ENCODE results near the gene MAP2K4.

The MAP2K4 gene

DNA sequence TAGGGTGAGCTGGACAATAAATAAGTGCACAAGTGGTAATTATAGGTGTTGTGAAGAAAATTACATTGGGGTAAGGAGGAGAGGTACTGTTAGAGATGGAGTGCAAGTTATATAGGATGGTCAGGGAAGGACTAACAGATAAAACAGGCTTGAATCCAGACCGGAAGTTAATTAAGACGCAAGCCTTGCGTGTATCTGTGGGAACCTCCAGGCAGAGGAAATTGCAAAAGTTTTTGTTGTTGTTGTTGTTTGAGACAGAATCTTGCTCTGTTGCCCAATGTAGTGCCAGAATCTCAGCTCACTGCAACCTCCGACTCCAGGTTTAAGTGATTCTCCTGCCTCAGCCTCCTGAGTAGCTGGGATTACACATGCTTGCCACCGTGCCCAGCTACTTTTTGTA is 21.0 kb upstream of the MAP2K4 start:
- Mint-ChIP-seq H3K27ac (no peak overlapping the region), H3K4me3 (no peak overlapping the region), H3K36me3 (ENCODE audit: insufficient read depth) (peaks cover 8% of the 10 kb centered on the region), H3K27me3 (no peaks in the 10 kb centered on the region), H3K4me1 (ENCODE audit: low read depth in 2 of 2) (peaks cover 10 to 18% of the 10 kb centered on the region in 2 donors), H3K9me3 (peaks cover 3 to 4% of the 10 kb centered on the region in 2 donors)
- no peak for ATAC-seq (replicated peaks)
- DNase-seq = no peak

DNA sequence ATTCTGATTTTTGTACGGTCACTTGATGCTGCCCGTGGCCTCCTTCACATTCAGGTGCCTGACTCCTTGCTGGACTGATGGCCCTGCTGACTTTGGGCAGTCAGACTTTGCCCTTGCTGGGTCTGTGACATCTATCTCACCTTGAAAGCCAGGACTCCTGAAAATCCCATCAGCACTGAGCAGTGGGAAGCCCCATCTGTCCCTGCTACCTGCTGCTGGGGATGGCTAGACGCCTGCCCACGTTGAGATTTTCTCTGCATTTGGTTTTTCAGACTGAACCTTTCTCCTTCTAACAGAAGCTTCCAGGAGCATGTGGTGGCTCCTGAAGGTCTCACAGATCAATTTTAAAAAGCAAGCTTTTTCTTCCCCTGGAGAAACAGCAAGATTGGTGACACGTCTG is 13.2 kb upstream of the MAP2K4 start:
- Mint-ChIP-seq H3K27ac (no peak overlapping the region), H3K4me1 (ENCODE audit: low read depth in 2 of 2) (no peaks in the 10 kb centered on the region), H3K36me3 (ENCODE audit: insufficient read depth) (no peaks in the 10 kb centered on the region), H3K9me3 (no peaks in the 10 kb centered on the region), H3K4me3 (no peak overlapping the region), H3K27me3 (peaks cover 7 to 30% of the 10 kb centered on the region in 2 donors)
- ATAC-seq (replicated peaks) (no peak), DNase-seq (no peak)

DNA sequence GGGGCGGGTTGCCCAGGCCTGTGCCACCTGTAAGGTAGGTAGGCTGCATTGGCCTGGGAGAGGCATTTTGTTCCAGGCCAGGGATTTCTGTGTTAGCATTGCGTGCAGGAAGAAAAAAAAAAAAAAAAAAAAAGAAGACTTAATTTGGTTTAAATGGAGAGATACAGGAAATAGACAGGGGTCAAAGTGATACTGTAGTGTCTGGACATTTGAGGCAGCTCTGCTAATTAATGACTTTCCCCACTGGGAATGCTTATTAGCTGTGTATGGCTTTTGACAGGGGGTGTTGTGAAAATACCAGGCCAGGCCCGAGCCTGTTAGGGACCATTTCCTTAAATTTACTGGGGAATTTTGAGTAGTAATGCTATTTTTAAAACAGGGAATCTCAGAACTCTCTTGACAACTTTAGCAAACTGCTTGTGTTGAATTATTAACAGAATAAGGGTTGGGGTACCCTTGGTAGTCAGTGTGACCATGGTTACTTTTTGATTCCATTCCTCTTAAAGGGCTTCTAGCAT is 1.0 kb downstream of the MAP2K4 start:
- DNase-seq = no peak
- Mint-ChIP-seq H3K27me3 (no peaks in the 10 kb centered on the region), H3K9me3 (no peaks in the 10 kb centered on the region), H3K4me3 (peak overlapping the region; percentile 67 to 74), H3K27ac (peak overlapping the region; percentile 51 to 86), H3K4me1 (ENCODE audit: low read depth in 2 of 2) (peaks cover 22 to 50% of the 10 kb centered on the region in 2 donors), H3K36me3 (ENCODE audit: insufficient read depth) (peaks cover 4% of the 10 kb centered on the region)
- ATAC-seq (replicated peaks) = no peak

DNA sequence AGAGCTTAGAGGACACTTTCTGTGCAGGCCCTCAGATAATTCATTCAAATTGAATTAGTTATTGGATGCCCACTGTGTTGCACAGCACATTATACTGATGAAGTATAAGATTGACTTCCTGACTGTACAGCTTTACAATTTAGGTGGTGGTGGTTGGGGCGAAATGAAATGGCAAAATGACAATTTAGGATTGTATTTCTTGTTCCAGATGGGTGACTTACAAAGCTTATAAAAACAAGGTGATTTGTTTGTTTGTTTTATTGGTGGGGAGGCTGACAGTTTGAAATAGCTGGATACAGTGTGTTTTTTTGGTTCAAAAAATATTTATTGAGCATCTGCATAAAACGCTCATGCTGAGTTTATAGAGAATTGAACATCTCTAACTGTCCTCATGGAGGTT is 1.6 kb downstream of the MAP2K4 start:
- Mint-ChIP-seq H3K27me3 (no peaks in the 10 kb centered on the region), H3K27ac (peak overlapping the region in 1 of 2 donors; percentile 86)

DNA sequence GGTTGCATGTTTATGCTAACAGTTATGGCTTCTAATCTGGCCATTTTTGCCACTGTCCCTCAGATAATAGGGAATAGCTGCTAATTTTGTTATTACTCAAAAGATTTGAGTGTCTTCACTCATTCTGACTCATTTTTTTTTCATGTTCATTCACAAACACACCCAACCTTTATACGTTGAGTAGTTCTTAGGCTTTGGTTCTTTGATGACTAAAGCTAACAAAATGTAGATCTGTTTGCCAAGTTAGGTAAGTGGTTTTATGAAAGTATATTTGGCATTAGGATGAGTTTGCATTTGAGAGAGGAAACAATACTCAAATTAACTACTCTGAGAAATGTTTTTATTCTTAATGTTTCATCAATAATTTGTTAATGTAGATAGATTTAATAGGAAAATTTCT is 3.6 kb downstream of the MAP2K4 start:
- Mint-ChIP-seq H3K4me1 (ENCODE audit: low read depth in 2 of 2) (peaks cover 29 to 70% of the 10 kb centered on the region in 2 donors), H3K9me3 (no peaks in the 10 kb centered on the region), H3K36me3 (ENCODE audit: insufficient read depth) (peaks cover 4% of the 10 kb centered on the region), H3K27me3 (no peaks in the 10 kb centered on the region), H3K27ac (no peak overlapping the region), H3K4me3 (no peak overlapping the region)
- no peak for DNase-seq
- ATAC-seq (replicated peaks) = no peak

More for the DNA sequence above, 1.6 kb downstream of the MAP2K4 start:
- H3K36me3 Mint-ChIP-seq (ENCODE audit: insufficient read depth) = peaks cover 4% of the 10 kb centered on the region
- H3K4me1 Mint-ChIP-seq (ENCODE audit: low read depth in 2 of 2) = peaks cover 26 to 55% of the 10 kb centered on the region in 2 donors
- H3K4me3 Mint-ChIP-seq = peak overlapping the region; percentile 67 to 74
- ATAC-seq (replicated peaks) (no peak), DNase-seq (no peak)
- no peaks in the 10 kb centered on the region for H3K9me3 Mint-ChIP-seq

DNA sequence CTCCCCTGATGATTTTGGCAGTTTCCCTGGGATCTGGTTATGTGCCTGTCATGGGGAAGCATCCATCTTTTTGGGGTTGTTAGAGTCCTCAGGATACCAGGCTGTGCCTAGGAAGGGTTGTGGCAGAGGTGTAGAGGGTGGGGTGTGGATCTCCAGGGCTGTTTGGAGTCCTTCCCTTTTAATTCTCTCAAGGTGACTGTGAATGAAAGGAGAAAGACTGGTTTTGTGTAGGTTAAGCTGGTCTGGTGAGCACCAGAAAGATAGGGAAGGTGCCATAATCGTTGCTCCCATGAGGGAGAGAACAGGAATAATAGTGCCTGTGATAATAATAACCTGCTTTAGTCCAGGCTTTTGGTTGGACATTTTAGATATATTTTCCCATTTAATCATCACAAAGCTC is 7.0 kb downstream of the MAP2K4 start:
- DNase-seq = no peak
- no peak overlapping the region for H3K4me3 Mint-ChIP-seq
- no peaks in the 10 kb centered on the region for H3K36me3 Mint-ChIP-seq (ENCODE audit: insufficient read depth)
- ATAC-seq (replicated peaks) = no peak
- H3K9me3 Mint-ChIP-seq = no peaks in the 10 kb centered on the region
- H3K4me1 Mint-ChIP-seq (ENCODE audit: low read depth in 2 of 2) = peaks cover 22 to 70% of the 10 kb centered on the region in 2 donors
- H3K27ac Mint-ChIP-seq = no peak overlapping the region
- no peaks in the 10 kb centered on the region for H3K27me3 Mint-ChIP-seq

DNA sequence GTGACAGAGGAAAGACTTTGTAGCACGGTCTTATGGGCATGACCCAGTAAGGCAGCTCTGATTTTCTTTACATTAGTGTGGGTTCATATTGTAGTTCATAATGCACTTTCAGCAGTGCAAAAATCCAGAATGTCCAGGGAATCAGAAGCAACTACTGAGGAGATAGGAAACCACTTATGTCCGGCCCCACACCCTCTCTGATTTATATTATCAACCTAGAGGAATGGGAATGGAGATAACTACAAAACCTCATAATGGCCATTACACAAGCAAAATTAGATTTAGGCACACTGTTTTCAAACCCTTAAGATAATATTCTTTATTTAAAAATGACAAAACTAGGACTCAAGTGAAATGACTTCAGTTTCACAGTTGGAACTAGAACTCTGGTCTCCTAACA is 7.9 kb downstream of the MAP2K4 start:
- no peaks in the 10 kb centered on the region for H3K9me3 Mint-ChIP-seq
- H3K27ac Mint-ChIP-seq = peak overlapping the region in 1 of 2 donors; percentile 2
- H3K27me3 Mint-ChIP-seq = no peaks in the 10 kb centered on the region
- H3K4me1 Mint-ChIP-seq (ENCODE audit: low read depth in 2 of 2) = peaks cover 20 to 61% of the 10 kb centered on the region in 2 donors
- ATAC-seq (replicated peaks) (no peak), DNase-seq (no peak)
- H3K36me3 Mint-ChIP-seq (ENCODE audit: insufficient read depth) = no peaks in the 10 kb centered on the region
- H3K4me3 Mint-ChIP-seq = no peak overlapping the region

DNA sequence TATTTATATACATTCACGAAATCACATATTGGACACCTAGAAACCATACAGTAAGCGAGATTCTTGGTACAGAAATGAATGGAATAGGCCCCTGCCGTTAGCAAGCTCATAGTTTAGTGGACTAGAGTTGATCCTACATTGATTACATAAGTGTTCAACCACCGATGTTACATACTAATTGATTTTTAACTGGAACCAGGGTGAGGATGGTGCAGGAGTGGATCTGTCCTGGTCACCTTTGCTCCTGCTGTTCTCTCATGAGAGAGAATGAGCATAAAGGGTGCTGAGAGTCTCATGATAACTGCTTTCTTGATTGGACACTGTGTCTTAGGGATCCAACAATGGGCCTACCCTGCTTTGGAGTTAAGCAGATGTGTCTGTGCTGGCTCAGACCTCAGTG is 13.9 kb downstream of the MAP2K4 start:
- DNase-seq (no peak), ATAC-seq (replicated peaks) (no peak)
- Mint-ChIP-seq H3K36me3 (ENCODE audit: insufficient read depth) (peaks cover 6% of the 10 kb centered on the region), H3K4me1 (ENCODE audit: low read depth in 2 of 2) (peaks cover 12 to 56% of the 10 kb centered on the region in 2 donors), H3K27me3 (no peaks in the 10 kb centered on the region), H3K9me3 (no peaks in the 10 kb centered on the region), H3K27ac (peak overlapping the region; percentile 2 to 8), H3K4me3 (no peak overlapping the region)

DNA sequence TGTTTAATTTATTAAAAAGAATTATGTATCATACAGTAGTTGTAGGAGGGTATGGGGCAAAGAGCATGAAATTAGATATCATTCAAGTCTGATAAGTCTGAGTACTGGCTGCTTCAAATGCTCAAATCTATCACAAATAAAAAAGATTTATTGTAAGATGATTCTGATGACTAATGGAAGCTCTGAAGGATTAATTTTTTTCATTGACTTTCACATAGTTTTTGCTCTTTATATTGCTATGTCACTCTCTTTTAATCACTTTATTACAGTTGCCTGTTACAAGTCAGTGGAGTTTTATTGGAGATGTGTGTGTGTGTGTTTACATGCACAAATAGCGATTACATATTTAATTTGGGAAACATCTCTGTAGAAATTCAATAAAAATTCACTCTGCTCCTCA is 15.0 kb downstream of the MAP2K4 start:
- no peak overlapping the region for H3K4me3 Mint-ChIP-seq
- no peak for ATAC-seq (replicated peaks)
- H3K9me3 Mint-ChIP-seq = no peaks in the 10 kb centered on the region
- H3K36me3 Mint-ChIP-seq (ENCODE audit: insufficient read depth) = peaks cover 6% of the 10 kb centered on the region
- DNase-seq = no peak
- H3K4me1 Mint-ChIP-seq (ENCODE audit: low read depth in 2 of 2) = peaks cover 14 to 57% of the 10 kb centered on the region in 2 donors
- no peak overlapping the region for H3K27ac Mint-ChIP-seq
- H3K27me3 Mint-ChIP-seq = no peaks in the 10 kb centered on the region

DNA sequence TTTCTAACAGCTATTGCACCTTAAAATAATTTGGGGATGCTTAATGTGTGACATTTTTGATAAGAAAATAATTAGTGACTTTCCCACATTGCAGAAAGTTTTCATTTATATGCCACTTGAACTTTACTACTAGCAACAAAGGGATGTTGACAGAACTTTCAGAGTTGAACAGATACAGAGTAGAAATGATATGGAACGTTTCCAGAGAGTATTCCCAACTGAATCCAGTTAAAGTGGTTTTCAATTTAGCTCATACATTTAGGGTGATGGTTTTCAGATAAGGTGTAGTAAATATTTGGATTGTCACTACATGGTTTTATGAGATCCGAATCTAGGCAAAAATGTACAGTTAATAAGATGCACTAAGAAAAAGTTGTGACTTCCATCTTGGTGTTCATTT is 17.3 kb downstream of the MAP2K4 start:
- H3K27me3 Mint-ChIP-seq = no peaks in the 10 kb centered on the region
- no peak overlapping the region for H3K4me3 Mint-ChIP-seq
- peaks cover 11 to 63% of the 10 kb centered on the region in 2 donors for H3K4me1 Mint-ChIP-seq (ENCODE audit: low read depth in 2 of 2)
- DNase-seq = no peak
- H3K27ac Mint-ChIP-seq = no peak overlapping the region
- H3K9me3 Mint-ChIP-seq = no peaks in the 10 kb centered on the region
- peaks cover 15% of the 10 kb centered on the region for H3K36me3 Mint-ChIP-seq (ENCODE audit: insufficient read depth)
- no peak for ATAC-seq (replicated peaks)

DNA sequence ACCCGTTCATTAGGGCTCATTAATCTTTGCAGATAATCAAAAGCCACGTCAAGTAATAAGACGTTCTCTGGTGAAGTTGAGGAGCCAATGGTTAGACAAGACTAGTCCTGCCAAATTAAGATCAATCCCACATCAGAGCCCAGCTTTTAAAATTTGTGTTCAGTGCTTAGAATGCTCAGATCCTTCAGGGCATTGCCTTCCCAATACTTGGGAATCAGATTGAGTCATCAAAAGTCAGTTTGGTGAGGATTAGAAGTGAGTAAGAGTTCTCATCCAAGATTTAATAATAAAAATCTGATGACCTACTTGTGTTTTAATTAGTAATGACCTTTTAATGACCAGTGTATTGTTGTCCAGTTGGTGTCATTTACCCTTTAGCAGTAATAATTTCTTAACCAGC is 19.8 kb downstream of the MAP2K4 start:
- Mint-ChIP-seq H3K27me3 (no peaks in the 10 kb centered on the region), H3K4me3 (no peak overlapping the region), H3K36me3 (ENCODE audit: insufficient read depth) (peaks cover 15% of the 10 kb centered on the region), H3K9me3 (no peaks in the 10 kb centered on the region), H3K4me1 (ENCODE audit: low read depth in 2 of 2) (peaks cover 24 to 70% of the 10 kb centered on the region in 2 donors), H3K27ac (no peak overlapping the region)
- no peak for ATAC-seq (replicated peaks)
- DNase-seq = no peak

DNA sequence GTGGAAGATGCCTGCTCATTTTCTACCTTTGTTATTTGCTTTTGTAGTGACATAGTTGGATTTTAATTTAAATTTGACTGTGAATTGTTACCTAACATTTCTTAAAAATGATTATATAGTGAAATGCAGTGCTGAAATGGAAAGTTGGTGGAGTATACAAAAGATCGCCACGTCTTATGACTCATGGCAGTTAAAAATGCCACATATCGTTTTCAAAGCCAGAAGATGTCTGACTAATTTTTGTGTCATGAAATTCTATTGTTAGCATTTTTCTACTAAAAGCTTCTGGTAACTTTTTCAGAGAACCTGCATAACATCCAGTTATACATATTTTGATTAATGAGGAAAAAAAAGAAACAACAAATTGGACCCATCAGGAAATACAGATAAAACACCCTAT is 20.6 kb downstream of the MAP2K4 start:
- ATAC-seq (replicated peaks) = no peak
- Mint-ChIP-seq H3K27ac (no peak overlapping the region), H3K9me3 (no peaks in the 10 kb centered on the region), H3K4me3 (no peak overlapping the region), H3K4me1 (ENCODE audit: low read depth in 2 of 2) (peaks cover 32 to 77% of the 10 kb centered on the region in 2 donors), H3K27me3 (no peaks in the 10 kb centered on the region), H3K36me3 (ENCODE audit: insufficient read depth) (peaks cover 15% of the 10 kb centered on the region)
- no peak for DNase-seq

DNA sequence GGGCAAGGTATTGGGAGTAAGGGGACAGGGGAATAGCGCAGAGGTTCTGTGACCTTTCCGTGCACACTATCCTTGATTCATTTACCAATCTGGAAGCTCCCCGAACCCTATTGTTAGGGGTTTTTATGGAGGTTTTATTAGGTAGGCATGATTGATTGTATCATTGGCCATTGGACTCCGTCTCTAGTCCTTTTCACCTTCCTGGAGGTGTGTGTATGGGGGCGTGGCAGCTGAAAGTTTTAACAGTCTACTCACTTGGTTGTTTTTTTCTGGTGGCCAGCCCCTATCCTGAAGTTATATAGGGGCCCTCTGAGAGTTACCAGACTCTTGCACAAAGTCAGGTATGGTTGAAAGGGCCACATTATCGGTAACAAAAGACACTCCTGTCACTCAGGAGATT is 23.0 kb downstream of the MAP2K4 start:
- no peak for DNase-seq
- ATAC-seq (replicated peaks) = no peak
- Mint-ChIP-seq H3K4me1 (ENCODE audit: low read depth in 2 of 2) (peaks cover 39 to 75% of the 10 kb centered on the region in 2 donors), H3K27me3 (no peaks in the 10 kb centered on the region), H3K36me3 (ENCODE audit: insufficient read depth) (peaks cover 9% of the 10 kb centered on the region), H3K4me3 (no peak overlapping the region), H3K27ac (no peak overlapping the region), H3K9me3 (no peaks in the 10 kb centered on the region)

DNA sequence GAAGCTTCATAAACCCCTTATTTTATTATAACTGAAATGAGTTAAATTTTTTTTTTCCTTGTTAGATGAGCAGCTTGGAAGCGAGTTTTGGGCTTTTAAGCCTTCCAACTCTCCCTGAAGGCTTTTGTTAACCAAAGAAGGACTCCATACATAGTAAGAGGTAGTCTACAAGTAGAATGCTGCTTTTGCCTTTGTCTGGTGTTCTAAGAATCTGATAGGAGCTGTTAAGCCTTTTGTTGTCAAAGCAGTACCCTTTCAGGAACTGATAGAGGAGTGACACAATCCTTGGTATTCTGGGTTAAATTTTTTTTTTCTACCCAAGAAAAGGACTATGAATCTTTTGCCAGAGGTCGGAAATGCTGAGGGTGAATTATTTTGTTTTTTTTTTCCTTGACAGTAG is 26.1 kb downstream of the MAP2K4 start:
- DNase-seq (no peak), ATAC-seq (replicated peaks) (no peak)
- Mint-ChIP-seq H3K4me1 (ENCODE audit: low read depth in 2 of 2) (peaks cover 54 to 74% of the 10 kb centered on the region in 2 donors), H3K36me3 (ENCODE audit: insufficient read depth) (peaks cover 9% of the 10 kb centered on the region), H3K4me3 (no peak overlapping the region), H3K9me3 (no peaks in the 10 kb centered on the region), H3K27me3 (no peaks in the 10 kb centered on the region), H3K27ac (no peak overlapping the region)
